ENCODE results near the gene ZC3H12A.

DNA sequence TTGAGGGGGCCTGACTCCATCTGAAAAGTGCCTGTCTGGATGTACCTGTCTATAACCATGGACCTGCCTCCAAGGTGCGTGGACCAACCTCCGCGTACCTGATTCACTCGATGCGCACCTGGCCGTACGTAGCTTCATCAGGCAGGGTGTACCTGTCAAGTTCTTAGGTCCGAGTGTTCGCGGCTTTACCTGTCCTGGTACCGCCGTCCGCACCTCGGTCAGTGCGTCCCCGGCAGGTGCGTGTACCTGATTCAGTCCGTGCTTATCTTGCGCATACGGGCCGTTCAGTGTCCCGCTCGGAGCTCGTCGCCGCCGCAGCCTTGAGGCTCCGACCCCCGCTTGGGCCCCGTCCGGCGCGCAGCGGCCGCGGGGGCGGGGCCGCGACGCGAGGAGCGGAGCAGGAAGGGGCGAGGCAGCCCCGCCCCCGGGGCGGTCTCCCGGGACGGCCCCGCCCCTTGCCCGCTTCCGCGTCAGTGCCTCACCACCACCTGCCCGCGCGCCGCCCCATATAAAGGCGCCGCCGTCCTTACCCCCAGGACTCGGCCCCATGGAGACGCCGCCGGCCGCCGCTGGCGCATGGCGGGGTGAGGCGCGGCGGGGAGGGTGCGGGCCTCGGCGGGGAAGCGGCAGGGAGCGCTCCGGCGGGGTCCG lies at the start of gene ZC3H12A:
- TF ChIP-seq, protein P1, sequence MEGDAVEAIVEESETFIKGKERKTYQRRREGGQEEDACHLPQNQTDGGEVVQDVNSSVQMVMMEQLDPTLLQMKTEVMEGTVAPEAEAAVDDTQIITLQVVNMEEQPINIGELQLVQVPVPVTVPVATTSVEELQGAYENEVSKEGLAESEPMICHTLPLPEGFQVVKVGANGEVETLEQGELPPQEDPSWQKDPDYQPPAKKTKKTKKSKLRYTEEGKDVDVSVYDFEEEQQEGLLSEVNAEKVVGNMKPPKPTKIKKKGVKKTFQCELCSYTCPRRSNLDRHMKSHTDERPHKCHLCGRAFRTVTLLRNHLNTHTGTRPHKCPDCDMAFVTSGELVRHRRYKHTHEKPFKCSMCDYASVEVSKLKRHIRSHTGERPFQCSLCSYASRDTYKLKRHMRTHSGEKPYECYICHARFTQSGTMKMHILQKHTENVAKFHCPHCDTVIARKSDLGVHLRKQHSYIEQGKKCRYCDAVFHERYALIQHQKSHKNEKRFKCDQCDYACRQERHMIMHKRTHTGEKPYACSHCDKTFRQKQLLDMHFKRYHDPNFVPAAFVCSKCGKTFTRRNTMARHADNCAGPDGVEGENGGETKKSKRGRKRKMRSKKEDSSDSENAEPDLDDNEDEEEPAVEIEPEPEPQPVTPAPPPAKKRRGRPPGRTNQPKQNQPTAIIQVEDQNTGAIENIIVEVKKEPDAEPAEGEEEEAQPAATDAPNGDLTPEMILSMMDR (IDR thresholded peaks at IDR 0.05; ENCODE audit: low read length), result no peak
- no peak for TF ChIP-seq EZH2 (IDR thresholded peaks at IDR 0.05; ENCODE audit: borderline replicate concordance, low read length)

All from OCI-LY1 (cell line).